Heart left ventricle (tissue), 13 donors: ENCODE data around the gene GRM5.
"Not testable (repeated sequence)": the region's sequence is repeated elsewhere in the genome, so short reads cannot be mapped to it uniquely, and the experiment has no call there.

ENCODE experiments used
- CTCF ChIP-seq, 12 donors: fragments of 200-600 bp; sonication (generic) in 4 of 12; IDR thresholded peaks; one replicate each; pipeline versions ENCODE4 v1.5.0 to v1.8.0; 2018 to 2022; ENCODE audit warnings: antibody characterized with exemption in 12 of 12, mild to moderate bottlenecking in 5 of 12
- POLR2A ChIP-seq, 2 donors: fragments of 450-650 bp; IDR thresholded peaks; one replicate each; pipeline ENCODE4 v1.6.1; 2017; ENCODE audit warnings: antibody characterized with exemption in 2 of 2, mild to moderate bottlenecking in 2 of 2, moderate library complexity in 2 of 2
- donor health status: ischemic (EF 13 %, LVEDD 7.1; RV severe dilation, severe dysfunction).
- donor health status: DM: no; HTN: yes; CAD: no.
- donor health status: DM: no; HTN: no; CAD: no.
- donor health status: ischemic (EF 25% LVEDD 6.9; RV normal size, moderate dysfunction).
- donor health status: ischemic (EF 25% LVEDD 5.7; RV mildly dilated, moderate dysfunction).
- donor health status: ischemic (EF 35%, LVEDD 5.7; RV mildly dilated, moderate dysfunction).
- donor health status: nonischemic (EF 11% LVEDD 7.7; RV severe dilation, severe dysfunction).
- donor health status: DM: yes; HTN: yes; CAD: no.
- donor health status: PGD.
- donor health status: ischemic (EF 29% LVEDD 5.4; RV normal size, mild dysfunction).
- donor health status: nonischemic (EF 23%, LVEDD 6.1; RV moderate dilation, normal function).

GRCh38 chr11:88853963-88854362, 211.8 kb downstream of the GRM5 start:
- not testable (repeated sequence) for TF ChIP-seq CTCF, POLR2A (IDR thresholded peaks at IDR 0.05)
